OCI-LY3 (cell line): ENCODE measurements around the gene AKT3.

ENCODE experiments used
- H2AFZ ChIP-seq: fragments of 200-600, 300-600 bp; shearing (Covaris generic); 2 replicates; pipeline ENCODE4 v1.6.0; 2014; ENCODE audit warnings: antibody characterized with exemption, low read depth, low read length
- H3K27ac ChIP-seq: fragments of 200-600, 300-600 bp; sonication (generic); 2 replicates; pipeline ENCODE4 v1.5.1; 2014; ENCODE audit warnings: mild to moderate bottlenecking, low read length, moderate library complexity, mixed read lengths
- H3K27me3 ChIP-seq: fragments of 200-600, 300-600 bp; sonication (generic); 2 replicates; pipeline ENCODE4 v1.6.1; 2014; ENCODE audit warnings: low read depth, low read length, mixed read lengths
- H3K36me3 ChIP-seq: fragments of 200-600, 300-600 bp; sonication (generic); replicated peaks from 2 replicates; pipeline ENCODE3; 2014; ENCODE audit warnings: low read depth, low read length, mixed read lengths
- H3K4me1 ChIP-seq: fragments of 300-600, 200-600 bp; sonication (generic); 2 replicates; pipeline ENCODE4 v1.6.1; 2014; ENCODE audit warnings: low read length, mixed read lengths
- H3K4me2 ChIP-seq: fragments of 200-600, 300-600 bp; sonication (generic); 2 replicates; pipeline ENCODE4 v1.6.1; 2014; ENCODE audit warnings: low read length, mixed read lengths
- H3K4me3 ChIP-seq: fragments of 300-600, 200-600 bp; sonication (generic); 2 replicates; pipeline ENCODE4 v1.5.1; 2014; ENCODE audit warnings: antibody characterized with exemption, mild to moderate bottlenecking, low read length, moderate library complexity
- H3K79me2 ChIP-seq: fragments of 300-600, 200-600 bp; shearing (Covaris generic); 2 replicates; pipeline ENCODE4 v1.6.1; 2014; ENCODE audit warnings: mild to moderate bottlenecking, low read length, mixed read lengths
- H3K9ac ChIP-seq: fragments of 300-600, 200-600 bp; shearing (Covaris generic); 2 replicates; pipeline ENCODE4 v1.6.0; 2014; ENCODE audit warnings: mild to moderate bottlenecking, low read length, moderate library complexity
- H3K9me3 ChIP-seq: fragments of 200-600, 300-600 bp; shearing (Covaris generic); 2 replicates; pipeline ENCODE4 v1.6.1; 2014; ENCODE audit warnings: low read length, mixed read lengths; ENCODE audit not compliant: insufficient read depth
- H4K20me1 ChIP-seq: fragments of 200-600, 300-600 bp; sonication (generic); 2 replicates; pipeline ENCODE4 v1.6.1; 2016; ENCODE audit warnings: low read length, mixed read lengths; ENCODE audit not compliant: insufficient read depth
- EZH2phosphoT487 ChIP-seq: fragments of 200-600 bp; shearing (Covaris generic); IDR thresholded peaks from 2 replicates; pipeline ENCODE4 v1.6.1; 2018; ENCODE audit warnings: antibody characterized with exemption, mixed run types, low read depth
- TF ChIP-seq, protein P1 (sequence below): fragments of 200-600, 300-600 bp; sonication (generic); IDR thresholded peaks from 2 replicates; pipeline ENCODE4 v1.5.1; 2014; ENCODE audit warnings: antibody characterized with exemption, low read length, low read depth

AKT3 gene

GRCh38 chr1:243756529-243756928 is 93.5 kb downstream of the AKT3 start:
- H3K4me2 ChIP-seq = no peak overlapping the region
- no peaks in the 10 kb centered on the region for H3K9me3 ChIP-seq
- TF ChIP-seq EZH2phosphoT487 = no peak
- TF ChIP-seq, protein P1, sequence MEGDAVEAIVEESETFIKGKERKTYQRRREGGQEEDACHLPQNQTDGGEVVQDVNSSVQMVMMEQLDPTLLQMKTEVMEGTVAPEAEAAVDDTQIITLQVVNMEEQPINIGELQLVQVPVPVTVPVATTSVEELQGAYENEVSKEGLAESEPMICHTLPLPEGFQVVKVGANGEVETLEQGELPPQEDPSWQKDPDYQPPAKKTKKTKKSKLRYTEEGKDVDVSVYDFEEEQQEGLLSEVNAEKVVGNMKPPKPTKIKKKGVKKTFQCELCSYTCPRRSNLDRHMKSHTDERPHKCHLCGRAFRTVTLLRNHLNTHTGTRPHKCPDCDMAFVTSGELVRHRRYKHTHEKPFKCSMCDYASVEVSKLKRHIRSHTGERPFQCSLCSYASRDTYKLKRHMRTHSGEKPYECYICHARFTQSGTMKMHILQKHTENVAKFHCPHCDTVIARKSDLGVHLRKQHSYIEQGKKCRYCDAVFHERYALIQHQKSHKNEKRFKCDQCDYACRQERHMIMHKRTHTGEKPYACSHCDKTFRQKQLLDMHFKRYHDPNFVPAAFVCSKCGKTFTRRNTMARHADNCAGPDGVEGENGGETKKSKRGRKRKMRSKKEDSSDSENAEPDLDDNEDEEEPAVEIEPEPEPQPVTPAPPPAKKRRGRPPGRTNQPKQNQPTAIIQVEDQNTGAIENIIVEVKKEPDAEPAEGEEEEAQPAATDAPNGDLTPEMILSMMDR = no peak
- no peaks in the 10 kb centered on the region for H3K4me1 ChIP-seq
- H4K20me1 ChIP-seq = 0 out of 2 replicates have a peak, but pooled peaks cover 8% of the 10 kb centered on the region
- no peaks in the 10 kb centered on the region for H3K79me2 ChIP-seq
- no peak overlapping the region for H3K4me3 ChIP-seq
- no peak overlapping the region for H3K27ac ChIP-seq
- H2AFZ ChIP-seq = no peak overlapping the region
- H3K36me3 ChIP-seq = no peaks in the 10 kb centered on the region
- H3K9ac ChIP-seq = no peak overlapping the region
- H3K27me3 ChIP-seq = no peaks in the 10 kb centered on the region

DNA sequence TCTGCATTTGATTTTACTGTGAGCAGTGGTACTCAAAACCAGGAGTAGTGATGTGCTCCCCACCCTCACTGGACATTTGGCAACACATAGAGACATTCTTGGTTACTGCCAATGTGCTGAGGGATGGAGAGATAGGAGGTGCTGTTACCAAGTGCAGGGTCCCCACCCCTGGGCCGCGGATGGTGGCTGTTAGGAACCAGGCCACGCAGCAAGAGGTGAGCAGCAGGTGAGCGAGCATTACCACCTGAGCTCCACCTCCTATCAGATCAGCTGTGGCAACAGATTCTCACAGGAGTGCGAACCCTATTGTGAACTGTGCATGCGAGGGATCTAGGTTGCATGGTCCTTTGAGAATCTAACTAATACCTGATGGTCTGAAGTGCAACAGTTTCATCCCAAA is 95.7 kb downstream of the AKT3 start:
- Histone ChIP-seq H2AFZ (no peak overlapping the region), H3K36me3 (no peaks in the 10 kb centered on the region), H4K20me1 (0 out of 2 replicates have a peak, but pooled peaks cover 8% of the 10 kb centered on the region), H3K9ac (no peak overlapping the region), H3K4me1 (no peaks in the 10 kb centered on the region), H3K4me2 (no peak overlapping the region), H3K4me3 (no peak overlapping the region), H3K27ac (no peak overlapping the region), H3K79me2 (no peaks in the 10 kb centered on the region), H3K9me3 (no peaks in the 10 kb centered on the region), H3K27me3 (no peaks in the 10 kb centered on the region)
- TF ChIP-seq, protein P1 = no peak
- TF ChIP-seq EZH2phosphoT487 = no peak

DNA sequence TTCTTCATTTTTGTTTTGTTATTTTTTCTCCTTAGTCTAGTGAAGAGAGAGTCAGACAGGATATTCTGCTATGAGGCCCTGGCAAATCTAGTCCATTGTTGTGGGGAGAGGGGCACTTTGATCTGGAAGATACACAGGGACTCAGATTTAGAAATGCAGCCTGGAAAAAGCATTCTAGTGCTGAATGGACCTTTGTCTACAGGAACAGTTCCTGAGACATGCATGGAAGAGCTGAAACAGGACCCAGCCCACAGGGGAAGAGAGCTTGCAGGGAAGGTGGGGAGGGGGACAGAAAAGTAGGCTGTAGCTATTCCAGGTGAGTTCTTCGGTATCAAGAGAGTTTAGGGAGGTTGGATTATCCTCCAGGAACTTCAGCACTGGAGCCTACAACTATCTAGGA is 98.5 kb downstream of the AKT3 start:
- Histone ChIP-seq H3K9ac (no peak overlapping the region), H2AFZ (no peak overlapping the region), H3K36me3 (no peaks in the 10 kb centered on the region), H4K20me1 (peaks cover 12% of the 10 kb centered on the region; the same call in 1 of the 2 replicates), H3K27me3 (no peaks in the 10 kb centered on the region), H3K9me3 (no peaks in the 10 kb centered on the region), H3K4me3 (no peak overlapping the region), H3K27ac (no peak overlapping the region), H3K4me1 (no peaks in the 10 kb centered on the region), H3K79me2 (no peaks in the 10 kb centered on the region), H3K4me2 (no peak overlapping the region)
- TF ChIP-seq EZH2phosphoT487 = no peak
- TF ChIP-seq, protein P1 = no peak

- Histone ChIP-seq H4K20me1 (peaks cover 8% of the 10 kb centered on the region; the same call in 1 of the 2 replicates), H3K36me3 (no peaks in the 10 kb centered on the region), H3K9me3 (no peaks in the 10 kb centered on the region), H3K4me3 (no peak overlapping the region), H2AFZ (no peak overlapping the region), H3K4me1 (no peaks in the 10 kb centered on the region), H3K9ac (no peak overlapping the region), H3K79me2 (no peaks in the 10 kb centered on the region), H3K27ac (no peak overlapping the region), H3K4me2 (no peak overlapping the region), H3K27me3 (no peaks in the 10 kb centered on the region)
- TF ChIP-seq, protein P1 = peak; percentile 91
- no peak for TF ChIP-seq EZH2phosphoT487
These were observed 101.2 kb downstream of the AKT3 start for GRCh38 chr1:243748706-243749283.
